Stimulated activated CD4-positive, alpha-beta T cell treated with anti-CD3 and anti-CD28 coated beads, Interleukin-4, amount 100 ng/mL, for 48 hours (primary cell): ENCODE results near the gene IMP4.

Source experiments
- DNase-seq, 2 donors: peaks; one replicate each; pipeline ENCODE4 v3.0.0-alpha.2; 2020; ENCODE audit warnings: low read depth in 2 of 2

The IMP4 gene

DNA sequence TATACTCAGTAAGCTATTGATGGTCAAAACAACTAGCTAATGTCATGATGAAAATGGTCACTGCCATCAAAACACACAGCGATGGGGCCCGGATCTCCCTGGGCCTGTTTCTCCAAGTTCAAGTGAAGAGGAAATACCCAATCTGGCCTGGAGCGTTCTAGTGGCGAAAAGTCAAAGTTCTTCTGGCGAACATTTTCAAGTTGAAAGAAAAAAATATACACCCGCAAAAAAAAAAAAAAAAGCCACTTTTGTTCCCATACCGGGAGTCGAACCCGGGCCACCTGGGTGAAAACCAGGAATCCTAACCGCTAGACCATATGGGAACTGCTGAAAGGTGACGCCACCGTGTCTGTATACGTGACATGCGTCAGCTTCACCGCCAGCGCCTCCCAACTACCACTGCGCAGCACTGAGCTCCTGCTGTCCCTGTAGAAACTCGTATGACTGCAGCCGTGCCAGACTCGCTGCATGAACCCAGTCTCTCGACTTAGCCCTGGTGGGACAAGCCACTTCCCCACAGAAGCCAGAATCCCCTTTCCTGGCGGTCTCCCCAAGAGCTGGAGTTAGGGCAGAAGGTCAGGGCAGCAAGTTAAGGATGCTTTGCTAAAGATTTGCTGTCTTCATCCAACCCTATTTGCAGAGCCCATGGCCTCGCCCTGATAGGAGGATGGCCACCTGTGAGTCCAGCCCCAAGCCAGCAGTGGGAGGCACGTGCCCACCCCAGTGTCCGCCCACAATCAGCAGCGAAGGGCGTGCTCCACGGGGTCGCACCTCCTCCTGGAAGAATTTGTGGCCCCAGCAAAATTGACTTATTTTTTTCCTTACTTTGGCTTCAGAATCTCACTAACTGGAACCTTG, 5.6 kb upstream of the IMP4 start:
- peak; percentile 33 to 67 for DNase-seq

DNA sequence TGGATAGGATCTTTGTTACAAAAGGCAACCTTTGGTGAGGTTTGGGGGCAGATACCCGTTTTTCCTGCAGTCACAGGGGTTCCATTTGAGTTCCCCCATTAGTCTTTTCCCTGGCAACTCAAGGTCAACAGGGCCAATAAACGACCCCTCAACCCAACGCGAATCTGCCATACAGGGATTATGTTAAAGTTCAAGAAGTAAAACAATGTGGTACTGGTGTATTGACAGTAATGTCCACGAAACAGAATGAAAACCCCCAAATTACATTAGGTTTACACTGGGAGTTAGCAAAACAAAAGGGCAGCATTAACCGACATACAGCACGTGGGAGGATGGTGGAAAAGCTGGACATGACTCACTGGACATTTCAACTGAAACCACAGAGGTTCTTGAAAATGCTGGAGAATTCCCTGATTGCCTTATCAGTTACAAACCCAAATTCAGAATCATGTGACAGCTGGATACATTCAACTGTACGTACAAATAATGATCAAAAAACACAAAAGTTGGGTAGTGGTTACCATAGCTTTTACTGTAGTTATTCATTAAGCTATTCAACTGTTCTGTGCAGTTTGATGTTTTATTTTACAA, 4.9 kb upstream of the IMP4 start:
- DNase-seq = no peak

DNA sequence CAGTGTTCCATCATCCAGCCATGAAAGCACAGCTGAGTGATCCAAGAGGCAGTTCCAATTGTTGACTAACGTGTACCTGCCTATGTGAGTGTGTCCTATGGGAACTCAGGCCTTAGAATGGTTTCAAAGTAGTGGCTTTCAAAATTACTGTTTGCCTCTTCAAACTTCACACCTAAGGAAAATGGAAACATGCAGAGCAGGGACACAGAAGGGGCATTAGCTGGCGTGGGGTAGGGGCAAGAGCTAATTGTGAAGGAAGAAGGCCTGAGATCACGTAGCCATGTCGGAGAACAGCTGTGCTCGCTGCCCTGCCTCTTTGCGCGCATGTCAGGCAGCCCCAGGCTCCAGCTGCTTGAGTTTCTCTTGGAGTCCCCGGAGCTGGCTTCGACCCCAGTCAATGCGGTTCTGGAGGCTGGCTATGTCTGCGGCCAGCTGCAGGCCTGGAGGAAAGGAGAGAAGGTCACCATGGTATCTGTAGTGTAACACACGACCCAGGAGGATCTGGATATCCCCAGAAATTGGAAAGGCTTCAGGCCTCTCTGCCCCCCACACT, 3.8 kb upstream of the IMP4 start:
- no peak for DNase-seq

DNA sequence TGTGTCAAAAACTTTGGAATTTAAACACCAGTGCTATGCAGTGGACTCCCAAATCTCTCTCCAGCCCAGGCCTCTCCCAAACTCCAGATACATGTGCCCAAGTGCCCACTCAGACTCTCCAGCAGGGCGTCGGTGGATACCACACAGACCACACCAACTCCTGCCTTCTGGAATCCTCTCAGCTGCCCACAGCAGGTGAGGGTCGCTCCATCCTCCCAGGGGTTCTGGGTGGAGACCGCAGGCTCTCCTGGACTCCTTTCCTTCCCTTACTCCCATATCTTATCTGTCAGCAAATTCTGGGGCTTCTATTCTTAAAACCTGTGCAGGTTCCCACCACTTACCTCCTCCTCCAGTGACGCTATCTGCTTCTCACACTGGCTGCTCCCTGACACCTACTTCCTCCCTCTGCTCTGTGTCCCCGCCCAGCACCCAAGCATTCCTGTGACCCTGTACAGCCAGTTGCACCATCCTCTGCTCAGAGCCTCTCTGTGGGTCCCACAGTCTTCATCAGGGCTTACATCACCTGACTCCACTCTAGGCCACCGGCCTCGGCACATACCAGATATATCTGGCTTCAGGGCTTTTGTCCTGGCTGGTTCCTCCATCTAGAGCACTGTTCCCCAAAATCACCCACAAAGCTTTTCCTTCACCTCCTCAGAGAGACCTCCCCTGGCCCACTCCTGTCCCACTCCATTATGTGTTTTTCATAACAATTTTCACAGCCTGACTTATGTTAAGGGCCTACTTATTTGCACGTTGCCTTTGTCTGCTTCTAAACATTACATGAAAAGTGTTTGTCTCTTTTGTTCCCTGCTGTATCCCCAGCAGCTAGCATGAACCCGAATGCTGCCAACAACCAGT, 2.6 kb upstream of the IMP4 start:
- no peak for DNase-seq

DNA sequence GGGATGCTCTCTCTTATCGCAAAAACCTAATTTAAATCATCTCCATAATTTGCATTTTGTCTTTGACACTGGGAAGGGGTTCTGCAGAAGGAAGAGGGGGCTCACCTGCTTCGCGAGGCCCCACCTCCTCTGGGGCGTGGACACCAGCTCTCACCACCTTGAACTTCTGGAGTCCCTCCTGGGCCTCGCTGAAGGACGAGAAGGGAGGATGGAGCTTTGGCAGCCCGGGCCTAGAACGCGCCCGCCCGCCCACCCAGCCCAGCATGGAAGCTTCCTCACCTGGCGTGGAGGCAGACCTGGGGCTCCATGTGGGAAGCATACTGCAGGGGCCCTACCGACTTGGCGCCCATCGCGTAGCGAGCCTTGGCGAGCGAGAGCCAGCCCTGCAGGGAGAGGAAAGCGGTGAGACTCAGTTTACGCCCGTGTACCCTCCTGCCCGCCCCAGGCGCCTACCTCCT, 1.1 kb upstream of the IMP4 start:
- peak in 1 of 2 donors; percentile 26 for DNase-seq

DNA sequence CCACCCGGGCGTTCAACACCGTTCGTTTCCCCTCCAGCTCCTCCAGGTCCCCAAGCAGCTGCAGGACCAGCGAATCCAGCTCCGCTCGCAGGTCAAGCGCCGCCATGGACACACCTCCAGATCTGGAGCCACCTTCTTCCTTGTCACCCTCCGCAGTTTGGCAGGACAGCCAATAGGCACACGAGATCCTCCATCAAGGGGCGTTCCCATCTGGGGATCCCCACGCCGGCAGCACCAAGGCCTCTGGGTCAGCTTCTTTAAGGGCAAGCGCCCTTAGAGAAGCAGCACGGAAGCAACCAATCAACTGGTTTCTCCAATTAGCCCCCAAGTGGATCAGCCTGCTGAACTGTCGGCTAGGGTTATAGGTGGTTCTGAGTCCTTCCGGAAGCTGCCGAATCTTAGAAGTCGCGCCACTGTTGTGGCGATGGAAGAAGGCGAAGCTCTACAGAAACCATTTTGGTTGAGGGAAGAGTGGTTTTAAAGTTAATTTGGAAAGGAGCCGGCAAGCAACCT, 621 bp upstream of the IMP4 start:
- DNase-seq = peak; percentile 64 to 80

DNA sequence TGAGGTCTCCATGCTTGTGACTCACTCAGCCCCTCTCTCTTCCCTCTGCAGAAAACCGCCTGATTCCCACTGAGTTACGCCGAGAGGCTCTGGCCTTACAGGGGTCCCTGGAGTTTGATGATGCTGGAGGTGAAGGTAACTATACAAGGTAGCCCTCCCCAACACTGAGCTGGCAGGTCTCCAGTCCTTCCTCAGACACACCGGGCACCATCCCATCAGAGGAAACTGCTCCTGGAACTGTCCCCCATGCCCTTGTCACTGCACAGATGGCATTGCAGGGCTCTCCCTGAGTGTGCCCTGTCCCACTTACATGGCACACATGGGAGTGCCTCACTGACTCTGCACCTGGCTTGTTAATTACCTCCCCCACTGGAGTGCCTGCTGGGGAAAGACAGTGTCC, 1.9 kb downstream of the IMP4 start:
- DNase-seq = no peak

DNA sequence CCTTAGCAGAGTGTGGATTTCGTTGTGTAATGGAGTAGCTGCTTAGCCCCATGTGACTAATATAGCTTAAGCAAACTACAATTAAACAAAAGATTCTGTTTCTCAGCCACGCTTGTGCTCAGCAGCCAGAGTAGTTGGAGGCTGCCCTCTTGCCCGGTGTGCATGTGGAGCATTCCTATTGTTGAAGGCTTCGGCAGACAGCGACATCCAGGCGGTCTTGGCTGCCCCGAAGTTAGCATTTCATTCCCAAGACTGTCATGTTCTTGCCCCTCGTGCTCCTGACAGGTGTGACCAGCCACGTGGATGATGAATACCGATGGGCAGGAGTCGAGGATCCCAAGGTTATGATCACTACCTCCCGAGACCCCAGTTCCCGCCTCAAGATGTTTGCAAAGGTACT, 2.4 kb downstream of the IMP4 start:
- DNase-seq = no peak

DNA sequence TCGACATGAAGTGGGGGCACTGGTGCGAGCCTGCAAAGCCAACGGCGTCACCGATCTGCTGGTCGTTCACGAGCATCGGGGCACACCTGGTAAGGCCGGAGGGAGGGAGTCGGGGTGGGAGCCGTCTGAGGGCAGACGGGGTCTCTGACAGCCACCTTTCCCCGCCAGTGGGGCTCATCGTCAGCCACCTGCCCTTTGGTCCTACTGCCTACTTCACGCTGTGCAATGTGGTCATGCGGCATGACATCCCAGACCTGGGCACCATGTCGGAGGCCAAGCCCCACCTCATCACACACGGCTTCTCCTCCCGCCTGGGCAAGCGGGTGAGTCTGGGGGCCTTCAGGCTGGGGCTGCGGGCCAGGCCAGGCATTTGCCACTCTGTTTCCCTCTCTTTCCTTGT, 2.9 kb downstream of the IMP4 start:
- DNase-seq = no peak

DNA sequence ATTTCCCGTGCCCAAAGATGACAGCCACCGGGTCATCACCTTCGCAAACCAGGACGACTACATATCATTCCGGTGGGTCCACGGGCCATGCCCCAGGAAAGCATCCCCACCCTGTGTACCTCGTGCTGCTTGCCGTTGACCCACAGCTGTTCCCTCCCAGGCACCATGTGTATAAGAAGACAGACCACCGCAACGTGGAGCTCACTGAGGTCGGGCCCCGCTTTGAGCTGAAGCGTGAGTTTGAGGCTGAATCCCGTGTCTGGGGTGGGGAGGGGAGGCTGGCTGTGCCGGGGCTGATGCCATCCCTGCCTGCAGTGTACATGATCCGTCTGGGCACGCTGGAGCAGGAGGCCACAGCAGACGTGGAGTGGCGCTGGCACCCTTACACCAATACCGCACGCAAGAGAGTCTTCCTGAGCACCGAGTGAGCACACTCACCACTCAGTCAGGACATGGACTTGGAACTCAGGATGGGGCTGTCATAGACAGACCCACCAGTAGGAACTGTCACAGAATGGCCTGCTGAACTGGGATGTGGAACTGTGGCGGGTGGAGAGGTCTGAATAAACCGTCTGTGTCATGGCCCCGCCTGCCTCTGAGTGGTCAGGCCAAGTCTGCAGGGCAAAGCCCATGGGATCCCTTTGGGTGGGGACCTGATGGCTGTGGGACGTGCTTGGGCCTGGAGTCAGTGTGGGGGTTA, 3.5 kb downstream of the IMP4 start:
- DNase-seq = no peak

DNA sequence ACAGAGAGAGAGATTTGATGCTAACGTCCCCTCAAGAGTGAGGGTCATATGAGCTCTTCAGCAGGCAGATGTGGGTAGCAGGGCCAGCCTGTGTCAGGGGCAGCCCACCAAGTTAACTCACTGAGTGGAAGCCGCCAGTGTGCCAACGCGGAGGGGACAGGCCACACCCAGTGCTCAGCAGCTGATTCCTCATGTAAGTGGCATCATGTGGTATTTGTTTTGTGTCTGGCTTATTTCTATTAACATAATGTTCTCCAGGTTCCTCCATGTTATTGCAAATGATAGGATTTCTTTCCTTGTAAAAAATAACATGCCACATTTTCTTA, 4.0 kb downstream of the IMP4 start:
- DNase-seq = no peak

DNA sequence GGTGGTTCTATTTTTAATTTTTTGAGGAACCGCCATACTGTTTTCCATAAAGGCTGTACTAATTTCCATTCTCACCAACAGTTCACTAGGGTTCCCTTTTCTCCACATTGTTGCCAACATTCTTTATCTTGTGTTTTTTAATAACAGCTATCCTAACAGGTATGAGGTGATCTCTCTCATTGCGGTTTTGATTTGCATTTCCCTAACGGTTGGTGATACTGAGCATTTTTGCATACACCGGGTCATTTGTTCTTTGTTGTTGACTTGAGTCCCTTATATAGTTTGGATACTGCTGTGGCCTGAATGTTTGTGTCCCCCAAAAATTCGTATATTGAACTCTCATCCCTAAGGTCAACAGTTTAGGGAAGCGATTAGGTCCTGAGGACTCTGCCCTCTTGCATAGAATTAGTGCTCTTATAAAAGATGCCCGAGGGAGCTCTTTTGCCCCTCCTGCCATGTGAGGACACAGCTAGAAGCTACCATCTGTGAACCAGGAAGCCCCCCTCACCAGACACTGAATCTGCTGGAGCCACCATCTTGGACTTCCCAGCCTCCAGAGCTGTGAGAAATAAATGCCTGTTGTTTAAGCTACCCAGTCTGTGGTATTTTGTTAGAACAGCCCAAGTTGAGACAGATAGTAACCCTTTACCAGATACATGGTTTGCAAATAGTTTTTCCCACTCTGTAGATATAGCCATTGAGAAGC, 4.7 kb downstream of the IMP4 start:
- DNase-seq = no peak

DNA sequence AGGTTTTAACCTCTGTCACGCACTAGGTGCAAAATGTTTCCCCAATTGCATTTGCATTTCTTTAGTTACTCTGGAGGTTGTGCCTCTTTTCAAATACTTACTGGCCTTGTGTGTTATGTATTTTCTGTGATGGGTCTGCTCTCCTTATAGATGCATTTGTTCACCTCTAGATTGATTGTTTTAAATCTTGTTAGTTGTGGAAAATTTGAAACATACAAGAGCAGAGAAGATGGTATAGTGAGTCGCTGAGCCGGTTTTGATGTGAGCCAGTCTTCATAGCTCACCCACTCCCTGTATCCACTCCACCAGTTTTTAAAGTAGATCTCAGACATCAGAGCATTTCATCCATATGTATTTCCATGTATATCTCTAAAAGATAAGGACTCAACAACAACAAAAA, 6.5 kb downstream of the IMP4 start:
- DNase-seq = no peak

DNA sequence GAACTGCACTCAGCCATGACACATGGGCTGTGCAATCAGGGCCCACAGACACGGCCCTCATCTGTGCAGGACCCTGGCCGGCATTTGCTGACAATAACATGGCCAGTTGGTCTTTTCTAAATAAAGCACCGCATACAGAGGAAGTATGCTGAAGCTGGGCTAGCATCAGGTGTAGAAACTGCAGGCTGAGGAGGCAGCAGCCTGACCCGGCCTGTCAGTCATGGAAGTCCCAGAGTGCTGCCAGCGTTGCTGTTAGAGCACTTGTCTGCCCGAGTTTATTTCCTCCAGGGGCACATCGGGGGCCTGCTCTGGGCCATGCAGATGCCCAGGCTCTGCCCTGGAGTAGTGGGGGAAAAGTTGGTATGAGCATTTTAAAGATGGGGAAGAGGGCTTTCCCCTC, 9.0 kb downstream of the IMP4 start:
- no peak for DNase-seq

DNA sequence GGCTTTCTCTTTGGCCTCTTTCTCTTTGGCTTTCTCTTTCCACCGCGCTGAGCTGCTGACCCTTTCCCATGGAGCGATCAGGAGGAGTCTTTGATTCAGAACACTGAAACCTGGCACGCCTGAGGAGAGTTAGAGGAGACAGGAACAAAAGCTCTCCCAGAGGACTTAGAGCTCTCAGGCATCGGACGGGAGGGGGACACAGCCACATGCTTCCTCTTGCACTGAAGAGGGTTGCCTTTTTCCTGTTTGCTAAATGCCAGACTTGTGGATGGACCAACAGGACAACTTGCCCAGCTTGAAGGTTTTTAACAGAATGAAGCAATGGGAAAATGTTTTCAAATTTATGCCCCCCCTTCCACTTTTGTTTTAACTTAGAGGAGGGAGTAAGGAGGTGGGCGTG, 9.5 kb downstream of the IMP4 start:
- no peak for DNase-seq

DNA sequence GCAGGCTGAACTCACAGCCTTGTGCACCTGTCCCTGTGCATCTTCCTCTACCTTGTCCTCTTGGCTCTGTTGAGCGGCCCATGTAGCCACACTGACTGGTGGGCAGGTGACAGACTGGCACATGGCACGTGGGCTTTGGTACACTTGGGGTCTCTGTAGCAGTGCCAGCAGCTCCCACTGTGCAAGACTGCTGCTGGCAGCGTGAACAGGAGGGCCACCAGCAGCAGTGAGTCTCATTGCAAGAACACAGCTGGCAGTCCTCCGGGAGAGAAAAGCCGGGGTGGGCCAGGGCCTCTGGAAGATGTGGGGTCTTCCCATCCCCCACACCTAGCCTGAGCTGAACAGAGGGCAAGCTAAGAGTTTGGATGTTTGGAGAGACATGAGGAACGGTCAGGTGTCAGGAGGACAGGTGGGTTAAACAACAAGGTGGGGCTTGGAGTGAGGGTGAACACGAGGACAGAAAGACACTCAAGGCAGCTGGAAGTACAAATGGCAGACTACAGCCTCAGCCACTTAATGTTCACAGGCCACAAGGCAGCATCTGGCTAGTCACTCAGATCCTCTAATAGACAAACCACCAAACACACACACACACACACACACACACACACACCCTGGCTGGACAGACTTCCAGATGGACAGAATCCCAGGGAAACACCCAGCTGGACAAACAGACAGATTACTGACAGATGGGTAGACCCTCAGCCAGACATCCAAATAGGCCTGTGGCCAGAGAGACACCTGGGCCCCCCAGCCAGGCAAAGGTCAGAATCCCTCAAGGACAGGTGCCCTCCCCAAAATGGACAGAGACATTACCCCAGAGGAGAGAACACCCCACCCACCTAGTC, 10.8 kb downstream of the IMP4 start:
- DNase-seq = no peak

DNA sequence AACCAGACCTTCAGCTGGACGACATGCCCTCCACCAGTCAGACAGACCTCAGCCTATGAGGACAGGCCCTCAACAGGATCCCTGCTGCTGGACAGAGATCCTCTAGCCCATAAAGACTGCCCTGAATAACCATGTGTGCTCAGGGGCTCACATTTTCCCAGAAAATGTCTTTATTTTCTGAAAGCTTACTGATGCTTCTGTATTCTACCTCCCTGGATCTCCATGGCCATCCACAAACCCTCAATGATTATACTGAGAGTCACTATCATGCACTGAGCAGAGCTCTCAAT, 11.4 kb downstream of the IMP4 start:
- DNase-seq = no peak

DNA sequence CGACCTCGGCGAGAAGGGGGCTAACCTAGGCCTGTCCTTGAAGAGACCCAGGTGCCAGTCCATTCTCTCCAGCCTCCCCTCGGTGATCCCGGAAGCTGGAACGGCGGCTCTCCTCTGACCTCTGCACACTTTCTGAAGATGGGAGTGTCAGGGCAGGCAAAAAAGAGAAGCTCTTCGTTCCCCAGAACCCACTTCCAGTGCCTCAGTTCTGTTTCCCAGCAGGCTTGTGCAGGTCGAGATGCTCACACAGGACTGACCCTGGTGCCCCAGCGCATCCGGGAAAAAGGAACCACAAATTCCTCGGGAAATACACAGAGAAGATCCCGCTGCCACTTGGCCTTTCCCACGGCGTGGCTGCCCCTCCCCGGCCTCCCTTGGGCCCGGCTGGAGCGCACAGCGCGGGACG, 12.5 kb downstream of the IMP4 start:
- DNase-seq = no peak

DNA sequence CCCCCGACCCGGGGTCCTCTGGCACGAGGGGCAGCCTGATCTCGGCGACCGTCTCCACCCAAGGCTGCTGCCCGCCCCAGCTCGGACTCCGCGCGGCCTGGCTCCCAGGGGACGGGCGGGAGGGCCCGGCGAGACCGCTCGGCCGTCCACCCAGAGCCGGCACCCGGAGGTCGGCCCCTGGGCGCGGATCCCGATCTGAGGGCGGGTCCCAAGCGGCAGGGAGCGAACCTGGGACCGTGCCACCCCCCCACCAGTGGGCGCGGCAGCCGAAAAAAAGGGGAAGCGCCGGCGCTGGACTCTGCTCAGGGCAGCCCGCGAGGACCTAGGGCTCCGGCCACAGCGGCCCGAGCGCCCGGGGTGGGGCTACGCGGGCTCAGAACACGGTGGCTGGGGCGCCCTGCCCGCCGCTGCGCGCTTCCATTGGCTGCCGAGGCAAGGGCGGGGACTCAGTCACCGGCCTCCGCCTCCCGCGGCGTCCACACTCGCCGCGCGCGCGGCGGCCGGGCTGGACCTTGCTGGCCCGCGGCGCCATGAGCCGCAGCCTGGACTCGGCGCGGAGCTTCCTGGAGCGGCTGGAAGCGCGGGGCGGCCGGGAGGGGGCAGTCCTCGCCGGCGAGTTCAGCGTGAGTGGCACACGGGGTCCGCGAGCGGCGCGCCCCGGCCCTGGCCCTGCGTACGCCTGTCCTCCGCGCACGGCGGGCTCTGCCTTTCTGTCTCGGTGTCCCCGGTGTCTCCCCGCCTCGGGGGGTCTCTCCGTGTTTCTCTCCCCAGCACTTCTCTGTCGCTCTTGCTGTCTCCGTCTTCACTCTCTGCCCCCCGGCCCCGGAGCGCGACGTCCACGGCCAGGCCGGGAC, 13.1 kb downstream of the IMP4 start, which contains the start of gene PTPN18:
Gene PTPN18, plus strand, starts transcription at position 479 of the 854 bp plus-strand sequence. Its CDS starts 52 bp downstream, at position 531.
- peak in 1 of 2 donors; percentile 54 for DNase-seq
